ENCODE measurements around the gene CCDC88C. TPM values are rescaled to one million over a fixed set of nuclear protein-coding genes. Genes with fewer than 3 reads are reported as not detected.
"Not testable (repeated sequence)": the region's sequence is repeated elsewhere in the genome, so short reads cannot be mapped to it uniquely, and the experiment has no call there.

CCDC88C gene
- total and polyA plus RNA-seq, 9 donors, result 2.0 to 17.7 (median 3.9) TPM

- Histone ChIP-seq H3K36me3 (no peaks in the 10 kb centered on the region), H3K4me3 (no peak overlapping the region), H3K4me1 (ENCODE audit: insufficient read depth) (peaks cover 5% of the 10 kb centered on the region), H3K27me3 (no peaks in the 10 kb centered on the region), H3K27ac (no peak overlapping the region), H3K9me3 (no peaks in the 10 kb centered on the region)
- 87 to 90% (median 89%) methylated on average over 11 of the region's 11 CpGs for WGBS, 3 donors
- TF ChIP-seq POLR2A (IDR thresholded peaks at IDR 0.05), result no peak
- intact Hi-C loops (cut with DNase I), result loop anchor here in 1 of 4 donors (10.0 kb wide), 1 partner anchor 89 kb away; no protein-coding TSS in a partner anchor
- no peak for DNase-seq
Observed at GRCh38 chr14:91413547-91414474, 3.8 kb downstream of the CCDC88C start.

- intact Hi-C loops (cut with DNase I), result loop anchor here in 1 of 4 donors (10.0 kb wide), 1 partner anchor 88 kb away; no protein-coding TSS in a partner anchor
- TF ChIP-seq POLR2A (IDR thresholded peaks at IDR 0.05), result no peak
- TF ChIP-seq CTCF (IDR thresholded peaks at IDR 0.05), result no peak
- TF ChIP-seq EP300 (IDR thresholded peaks at IDR 0.05), result no peak
Observed at GRCh38 chr14:91412939-91413338, 4.7 kb downstream of the CCDC88C start.

GRCh38 chr14:91410771-91411536 lies 6.7 kb downstream of the CCDC88C start:
- WGBS, 3 donors, result 77 to 82% (median 80%) methylated on average over 12 of the region's 12 CpGs
- H3K36me3 ChIP-seq, result no peaks in the 10 kb centered on the region
- intact Hi-C loops (cut with DNase I), result loop anchor here in 1 of 4 donors (10.0 kb wide), 1 partner anchor 86 kb away; no protein-coding TSS in a partner anchor
- H3K4me1 ChIP-seq (ENCODE audit: insufficient read depth), result no peaks in the 10 kb centered on the region
- no peak overlapping the region for H3K27ac ChIP-seq
- H3K9me3 ChIP-seq, result no peaks in the 10 kb centered on the region
- TF ChIP-seq POLR2A (IDR thresholded peaks at IDR 0.05) (no peak), CTCF (IDR thresholded peaks at IDR 0.05) (no peak), EP300 (IDR thresholded peaks at IDR 0.05) (no peak)
- no peak overlapping the region for H3K4me3 ChIP-seq
- no peaks in the 10 kb centered on the region for H3K27me3 ChIP-seq
- DNase-seq, result no peak

More at GRCh38 chr14:91412939-91413338, 4.7 kb downstream of the CCDC88C start:
- 88 to 95% (median 89%) methylated on average over 5 of the region's 5 CpGs for WGBS, 3 donors
- H3K9me3 ChIP-seq, result no peaks in the 10 kb centered on the region
- H3K36me3 ChIP-seq, result no peaks in the 10 kb centered on the region
- peaks cover 1% of the 10 kb centered on the region for H3K4me1 ChIP-seq (ENCODE audit: insufficient read depth)
- no peak for DNase-seq
- no peak overlapping the region for H3K4me3 ChIP-seq
- no peak overlapping the region for H3K27ac ChIP-seq
- no peaks in the 10 kb centered on the region for H3K27me3 ChIP-seq

- TF ChIP-seq POLR2A (IDR thresholded peaks at IDR 0.05) (no peak), CTCF (IDR thresholded peaks at IDR 0.05) (no peak), EP300 (IDR thresholded peaks at IDR 0.05) (no peak)
- Histone ChIP-seq H3K36me3 (no peaks in the 10 kb centered on the region), H3K4me1 (ENCODE audit: insufficient read depth) (no peaks in the 10 kb centered on the region), H3K27me3 (no peaks in the 10 kb centered on the region), H3K9me3 (no peaks in the 10 kb centered on the region), H3K4me3 (no peak overlapping the region), H3K27ac (no peak overlapping the region)
- WGBS, 3 donors, result 66 to 68% (median 67%) methylated on average over 8 of the region's 8 CpGs
- no peak for DNase-seq
- intact Hi-C loops (cut with DNase I), result loop anchor here in 1 of 4 donors (10.0 kb wide), 1 partner anchor 85 kb away; no protein-coding TSS in a partner anchor
Observed at GRCh38 chr14:91409928-91410718, 7.5 kb downstream of the CCDC88C start.

- H3K4me1 ChIP-seq (ENCODE audit: insufficient read depth); H3K27ac ChIP-seq; intact Hi-C loops (cut with DNase I); H3K9me3 ChIP-seq; DNase-seq; H3K36me3 ChIP-seq; H3K4me3 ChIP-seq; H3K27me3 ChIP-seq: not testable (repeated sequence)
- 96 to 99% (median 96%) methylated on average over 6 of the region's 6 CpGs for WGBS, 3 donors
Observed at GRCh38 chr14:91409240-91409639, 8.4 kb downstream of the CCDC88C start.
